Measurements from ENCODE around the gene RBM22.
"Not testable (repeated sequence)": the region's sequence is repeated elsewhere in the genome, so short reads cannot be mapped to it uniquely, and the experiment has no call there.

Gene RBM22

DNA sequence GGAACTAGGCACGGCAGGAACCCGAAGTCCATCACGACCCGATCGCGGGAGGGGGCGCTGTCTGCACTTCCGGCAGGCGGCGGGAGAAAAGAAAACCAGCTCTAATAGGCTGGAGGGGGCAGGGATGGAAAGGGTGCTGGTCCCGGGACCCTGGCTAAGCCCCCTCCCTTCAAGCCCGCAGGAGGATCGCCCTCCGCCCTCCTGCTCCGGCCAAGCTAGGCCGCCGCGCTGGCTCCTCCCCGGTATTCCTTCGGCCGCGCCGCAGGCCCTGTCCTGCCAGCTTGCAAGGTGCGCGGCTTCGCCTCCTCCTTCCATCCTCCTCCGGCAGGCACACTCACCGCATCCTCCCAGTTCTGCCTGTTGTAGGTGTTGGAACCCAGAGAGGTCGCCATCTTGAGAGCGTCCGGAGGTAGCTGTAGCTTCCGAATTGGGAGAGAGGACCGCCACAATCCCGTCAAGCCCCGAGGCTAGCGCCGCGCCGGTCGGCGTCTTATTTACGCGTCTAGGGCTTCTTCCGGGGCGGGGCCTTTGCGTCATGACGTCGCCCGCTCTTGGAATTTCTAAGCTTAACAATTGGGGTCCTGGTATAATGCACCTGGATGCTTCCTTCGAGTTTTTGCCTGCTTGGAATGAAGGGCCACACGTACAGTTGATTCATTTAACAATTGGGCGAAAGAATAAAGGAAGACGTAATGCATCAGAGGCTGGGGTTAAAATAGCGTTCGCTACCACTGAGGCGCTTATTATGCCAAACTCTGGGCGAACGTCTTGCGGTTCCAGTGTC lies at the start of gene RBM22:
TSS of gene RBM22 (minus strand) at position 469 of the 784 bp plus-strand sequence. CDS start at position 392, 77 bp downstream.
- DNase-seq (ENCODE audit: low read depth), result peak; percentile 89

- DNase-seq (ENCODE audit: low read depth), result no peak
Measured at GRCh38 chr5:150750469-150750868, 49.6 kb upstream of the RBM22 start.

GRCh38 chr5:150743142-150743488 lies 42.3 kb upstream of the RBM22 start:
- not testable (repeated sequence) for DNase-seq (ENCODE audit: low read depth)

DNA sequence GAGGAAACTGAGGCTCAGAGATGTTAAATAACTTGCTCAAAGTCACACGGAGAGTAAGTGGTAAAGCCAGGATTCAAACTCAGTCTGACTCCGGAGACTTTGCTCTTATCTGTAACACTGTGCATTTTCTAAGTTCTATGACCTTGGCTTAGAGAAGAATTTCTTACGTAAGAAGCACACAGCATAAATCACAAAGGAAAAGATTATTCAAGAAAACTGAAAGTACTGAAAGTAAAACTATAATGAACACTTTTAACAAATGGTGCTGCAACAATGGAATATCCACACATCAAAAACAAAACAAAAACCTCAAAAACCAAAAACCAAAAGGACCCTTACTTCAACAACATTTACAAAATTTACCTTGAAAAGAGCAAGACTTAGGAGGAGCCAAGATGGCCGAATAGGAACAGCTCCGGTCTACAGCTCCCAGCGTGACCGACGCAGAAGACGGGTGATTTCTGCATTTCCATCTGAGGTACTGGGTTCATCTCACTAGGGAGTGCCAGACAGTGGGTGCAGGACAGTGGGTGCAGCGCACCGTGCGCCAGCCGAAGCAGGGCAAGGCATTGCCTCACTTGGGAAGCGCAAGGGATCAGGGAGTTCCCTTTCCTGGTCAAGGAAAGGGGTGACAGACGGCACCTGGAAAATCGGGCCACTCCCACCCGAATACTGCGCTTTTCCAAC lies 41.7 kb upstream of the RBM22 start:
- DNase-seq (ENCODE audit: low read depth), result not testable (repeated sequence)

DNA sequence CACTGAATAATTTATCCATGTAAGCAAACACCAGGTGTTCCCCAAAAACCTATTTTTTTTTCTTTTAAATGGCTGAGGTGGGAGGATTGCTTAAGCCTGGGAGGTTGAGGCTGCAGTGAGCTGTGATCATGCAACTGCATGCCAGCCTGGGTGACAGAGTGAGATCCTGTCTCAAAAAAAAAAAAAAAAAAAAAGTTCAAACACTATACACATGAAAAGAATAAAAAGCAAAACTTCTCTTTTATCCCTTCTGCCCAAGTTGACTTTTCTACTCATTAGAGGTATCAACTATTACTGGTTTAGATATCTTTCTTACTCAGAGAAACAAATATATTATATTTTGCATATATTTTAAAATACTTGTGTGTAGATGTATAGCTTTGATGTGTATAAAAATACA lies 40.1 kb upstream of the RBM22 start:
- no peak for DNase-seq (ENCODE audit: low read depth)

- no peak for DNase-seq (ENCODE audit: low read depth)
Measured at GRCh38 chr5:150738862-150739261, 38.0 kb upstream of the RBM22 start.

- DNase-seq (ENCODE audit: low read depth), result no peak
Measured at GRCh38 chr5:150734579-150735384, 33.9 kb upstream of the RBM22 start.

DNA sequence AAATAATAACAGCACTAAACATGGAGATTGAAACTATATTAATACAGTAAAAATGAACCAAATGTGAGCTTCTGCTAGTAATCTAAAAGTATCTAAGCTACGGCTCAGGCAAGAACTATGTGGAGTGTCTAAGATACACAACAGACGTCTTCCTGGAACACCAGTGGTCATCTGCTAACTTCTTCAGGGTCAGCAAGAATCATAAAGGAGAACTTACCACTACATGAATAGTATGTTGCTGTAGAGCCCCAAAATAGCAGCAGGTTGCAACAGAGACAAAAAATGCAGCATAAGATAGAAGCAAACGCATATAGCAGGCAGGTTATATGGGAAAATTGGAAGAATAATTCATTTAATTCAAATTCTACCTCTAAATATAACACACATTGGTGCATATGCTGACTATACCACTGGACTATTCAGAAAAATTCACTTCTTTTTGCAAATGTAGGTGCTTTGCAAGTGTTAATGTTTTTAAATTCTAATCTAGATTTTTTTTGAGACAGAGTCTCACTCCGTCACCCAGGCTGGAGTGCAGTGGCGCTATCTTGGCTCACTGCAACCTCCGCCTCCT lies 30.9 kb upstream of the RBM22 start:
- DNase-seq (ENCODE audit: low read depth), result no peak

- DNase-seq (ENCODE audit: low read depth), result no peak
Measured at GRCh38 chr5:150729859-150730258, 29.0 kb upstream of the RBM22 start.

DNA sequence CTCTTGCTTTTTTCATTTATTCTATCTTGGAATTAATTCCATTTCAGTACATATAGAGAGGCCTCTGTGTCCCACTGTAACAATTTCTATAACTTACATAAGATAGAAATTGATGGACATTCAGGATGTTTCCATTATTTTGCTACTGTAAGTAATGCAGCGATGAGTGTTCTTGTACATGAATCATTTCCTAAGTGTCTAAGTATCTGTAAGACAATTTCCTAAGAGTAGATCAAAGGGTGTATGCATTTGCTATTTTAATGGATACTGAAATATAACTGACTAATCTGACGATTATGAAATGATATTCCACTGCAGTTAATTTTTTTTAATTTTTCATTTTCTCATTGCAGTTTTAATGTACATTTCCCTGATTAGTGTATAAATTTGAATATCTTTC lies 23.0 kb upstream of the RBM22 start:
- no peak for DNase-seq (ENCODE audit: low read depth)

GRCh38 chr5:150710165-150710564 lies 9.3 kb upstream of the RBM22 start:
- DNase-seq (ENCODE audit: low read depth), result no peak

GRCh38 chr5:150706776-150707390 lies 6.0 kb upstream of the RBM22 start:
- no peak for DNase-seq (ENCODE audit: low read depth)

DNA sequence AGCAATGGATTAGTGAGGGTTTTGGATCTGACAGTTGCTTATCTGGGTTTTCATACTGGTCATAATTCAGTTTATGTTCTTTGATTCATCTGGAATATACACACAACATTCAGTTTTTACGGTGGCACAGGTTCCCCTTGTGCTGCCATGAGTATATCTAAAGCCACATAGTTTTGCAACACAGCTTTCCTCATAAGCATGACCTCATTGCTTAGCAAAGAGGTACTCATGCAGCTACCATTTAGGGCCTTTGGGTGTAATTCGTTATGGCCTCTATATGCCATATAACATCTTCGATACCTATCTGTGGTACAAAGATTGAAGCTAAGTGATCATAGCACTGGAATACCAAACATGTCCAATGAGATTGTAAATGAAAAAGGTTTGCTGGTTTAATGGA lies 2.9 kb upstream of the RBM22 start:
- DNase-seq (ENCODE audit: low read depth), result no peak

GRCh38 chr5:150700246-150700593 lies 642 bp downstream of the RBM22 start:
- no peak for DNase-seq (ENCODE audit: low read depth)

- DNase-seq (ENCODE audit: low read depth), result no peak
Measured at GRCh38 chr5:150694612-150695011, 6.2 kb downstream of the RBM22 start.

DNA sequence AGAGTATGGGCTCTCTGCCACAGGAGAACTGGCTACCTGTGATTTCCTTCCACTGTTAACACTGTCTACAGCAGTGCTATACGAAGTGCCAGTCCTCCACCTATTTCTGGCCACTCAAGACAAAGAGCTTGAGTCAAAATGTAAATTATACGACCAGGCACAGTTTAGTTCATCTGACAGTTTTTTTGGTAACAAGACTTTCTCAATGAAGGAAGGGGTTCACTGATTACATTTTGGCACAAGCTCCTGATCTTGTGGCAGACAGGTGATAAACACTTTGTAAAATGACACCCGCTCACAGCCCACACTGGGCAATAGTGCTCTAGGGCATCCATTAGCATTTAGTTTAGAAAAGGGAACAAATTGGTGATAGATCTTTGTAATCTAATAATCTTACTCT lies 8.6 kb downstream of the RBM22 start:
- no peak for DNase-seq (ENCODE audit: low read depth)

DNA sequence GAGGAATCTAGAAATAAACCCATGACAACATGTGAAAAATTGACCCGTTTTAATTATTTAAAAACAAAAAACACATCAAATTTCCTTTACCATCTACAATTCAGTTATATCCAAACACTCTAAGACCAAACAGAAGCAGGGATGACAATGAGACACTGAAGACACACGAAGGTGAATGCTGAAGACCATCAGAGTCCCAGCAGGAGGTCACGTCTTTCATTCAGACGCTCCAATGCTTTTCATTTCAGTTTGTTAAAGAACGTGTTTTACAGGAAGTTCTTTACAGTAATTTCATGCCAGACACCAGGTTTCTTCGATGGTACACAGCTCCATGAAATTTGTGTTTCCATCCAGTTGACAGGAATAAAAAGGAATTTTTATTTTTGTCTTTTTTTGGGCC lies 10.1 kb downstream of the RBM22 start:
- no peak for DNase-seq (ENCODE audit: low read depth)

GRCh38 chr5:150689120-150689519 lies 11.7 kb downstream of the RBM22 start:
- DNase-seq (ENCODE audit: low read depth), result no peak

- no peak for DNase-seq (ENCODE audit: low read depth)
Measured at GRCh38 chr5:150676578-150676977, 24.3 kb downstream of the RBM22 start.

- no peak for DNase-seq (ENCODE audit: low read depth)
Measured at GRCh38 chr5:150675069-150675468, 25.8 kb downstream of the RBM22 start.

DNA sequence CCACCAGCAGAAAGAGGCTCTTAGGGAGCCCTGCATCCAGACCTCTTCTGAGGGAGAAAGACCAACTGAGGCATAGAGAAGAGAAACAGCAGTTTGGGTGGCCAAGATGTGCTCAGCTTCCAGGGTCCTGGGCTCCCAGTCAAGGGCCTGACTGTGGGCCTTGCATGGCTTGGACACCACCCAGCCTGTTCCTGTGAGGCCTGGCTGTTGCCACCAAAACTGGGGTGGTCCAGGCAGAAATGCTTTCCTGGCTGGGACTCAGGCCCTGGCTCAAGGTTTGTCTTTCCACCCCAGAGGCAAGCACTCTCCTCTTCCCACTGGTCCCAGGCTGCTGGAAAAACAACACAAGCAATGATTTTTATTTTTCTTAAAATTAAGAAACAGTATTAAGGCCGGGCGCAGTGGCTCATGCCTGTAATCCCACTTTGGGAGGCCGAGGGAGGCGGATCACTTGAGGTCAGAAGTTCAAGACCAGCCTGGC lies 26.5 kb downstream of the RBM22 start:
- DNase-seq (ENCODE audit: low read depth), result no peak

DNA sequence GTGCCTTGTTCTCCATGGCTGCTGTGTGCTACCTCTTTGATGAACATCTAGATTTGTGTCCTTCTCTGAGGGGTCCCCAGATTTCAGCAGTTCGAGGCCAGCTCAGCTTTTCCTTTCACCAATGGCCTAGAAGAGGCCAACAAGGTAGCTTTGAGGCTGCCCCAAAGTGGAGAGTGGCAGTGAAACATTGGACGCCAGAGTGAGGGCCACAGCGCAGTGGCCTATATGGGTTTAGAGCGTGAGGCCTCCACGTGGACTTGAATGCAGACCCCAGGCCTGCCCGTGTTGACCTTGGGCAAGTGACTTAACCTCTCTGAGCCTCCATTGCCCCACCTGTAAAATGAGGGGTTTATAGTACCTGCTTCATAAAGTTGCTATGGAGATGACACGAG lies 28.0 kb downstream of the RBM22 start:
- no peak for DNase-seq (ENCODE audit: low read depth)

Data from activated T-cell treated with anti-CD3 and anti-CD28 coated beads for 24 hours (primary cell).